Stimulated activated CD4-positive, alpha-beta T cell treated with anti-CD3 and anti-CD28 coated beads, Interleukin-4, amount 100 ng/mL, for 1 hour (primary cell): ENCODE results near the gene LGALS7B.
"Not testable (repeated sequence)": the region's sequence is repeated elsewhere in the genome, so short reads cannot be mapped to it uniquely, and the experiment has no call there.

Source experiments
- DNase-seq: peaks from one replicate; pipeline ENCODE4 v3.0.0-alpha.2; 2020

LGALS7B gene

DNA sequence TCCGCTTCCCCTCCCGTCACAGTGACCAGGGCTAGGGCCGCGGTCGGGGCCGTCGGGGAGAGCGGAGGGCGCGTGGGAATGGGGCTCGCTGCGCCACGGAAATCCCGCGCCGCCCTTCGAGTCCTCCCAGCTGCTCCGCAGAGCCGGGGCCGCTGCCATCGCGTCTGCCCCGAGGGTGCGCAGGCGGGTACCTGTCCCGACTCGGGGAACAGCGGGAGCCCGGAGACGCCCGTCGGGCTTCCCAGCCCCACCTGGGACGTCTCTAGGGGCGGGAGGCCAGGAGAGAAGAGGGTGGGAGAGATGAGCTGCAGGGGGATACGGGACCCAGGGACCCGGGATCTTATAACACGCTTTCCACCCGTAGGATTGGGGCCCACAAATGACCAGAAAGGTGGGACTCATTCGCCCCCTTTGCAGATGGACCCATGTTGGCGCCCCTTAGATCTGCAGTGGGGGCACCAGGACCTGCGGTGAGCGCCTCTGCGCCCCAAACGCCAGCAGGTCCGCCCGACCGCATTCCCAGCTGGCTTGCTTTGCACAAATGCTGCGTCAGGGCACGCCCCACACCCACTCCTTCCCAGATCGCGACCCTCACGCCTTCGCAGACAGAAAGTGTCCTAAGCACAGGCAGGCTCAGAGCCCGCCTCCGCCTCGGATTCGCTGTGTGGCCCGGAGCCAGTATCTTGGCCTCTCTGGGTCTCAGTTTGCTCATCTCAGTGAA is 18.6 kb upstream of the LGALS7B start:
- not testable (repeated sequence) for DNase-seq

DNA sequence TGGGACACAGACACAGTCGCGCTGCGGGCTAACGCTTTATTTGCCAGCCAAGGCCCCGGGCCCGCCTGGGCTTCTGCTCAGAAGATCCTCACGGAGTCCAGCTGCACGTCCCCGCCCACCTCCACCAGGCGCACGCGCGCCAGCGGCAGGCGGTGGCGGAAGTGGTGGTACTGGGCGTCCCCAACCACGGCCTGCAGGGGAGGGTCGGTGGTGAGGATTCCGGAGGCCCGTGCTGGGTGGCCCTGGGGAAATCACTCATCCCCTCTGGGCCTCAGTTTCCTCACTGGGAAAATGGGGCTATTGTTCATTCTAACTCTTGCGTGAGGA is 18.1 kb upstream of the LGALS7B start:
- not testable (repeated sequence) for DNase-seq

DNA sequence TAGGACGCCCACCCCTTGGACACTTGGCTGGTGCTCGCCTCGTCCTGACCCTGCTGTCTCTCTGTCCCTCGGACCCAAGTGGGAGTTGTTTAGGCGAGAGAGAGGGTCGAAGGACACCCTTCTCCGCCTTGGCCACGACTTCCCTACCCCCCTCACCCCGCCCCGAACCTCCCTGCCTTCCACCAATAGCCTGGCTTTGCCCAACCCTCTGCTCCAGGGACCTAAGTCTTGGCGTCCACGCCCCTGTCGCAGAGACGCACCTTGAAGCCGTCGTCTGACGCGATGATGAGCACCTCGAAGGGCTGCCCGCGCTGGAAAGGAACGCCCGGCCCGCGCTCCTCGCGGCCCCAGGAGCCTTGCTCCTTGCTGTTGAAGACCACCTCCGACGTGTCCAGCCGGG is 17.4 kb upstream of the LGALS7B start:
- not testable (repeated sequence) for DNase-seq

- no peak for DNase-seq
Observed at GRCh38 chr19:38773469-38774177, 15.4 kb upstream of the LGALS7B start, which contains the start of gene LGALS7. Gene LGALS7, minus strand, starts transcription at chr19:38773517. Its CDS starts 25 bp downstream, at chr19:38773492.

- DNase-seq, result no peak
Observed at GRCh38 chr19:38774181-38774950, 14.6 kb upstream of the LGALS7B start.

GRCh38 chr19:38778733-38779132 is 10.3 kb upstream of the LGALS7B start:
- no peak for DNase-seq

GRCh38 chr19:38780443-38780842 is 8.6 kb upstream of the LGALS7B start:
- DNase-seq, result no peak

DNA sequence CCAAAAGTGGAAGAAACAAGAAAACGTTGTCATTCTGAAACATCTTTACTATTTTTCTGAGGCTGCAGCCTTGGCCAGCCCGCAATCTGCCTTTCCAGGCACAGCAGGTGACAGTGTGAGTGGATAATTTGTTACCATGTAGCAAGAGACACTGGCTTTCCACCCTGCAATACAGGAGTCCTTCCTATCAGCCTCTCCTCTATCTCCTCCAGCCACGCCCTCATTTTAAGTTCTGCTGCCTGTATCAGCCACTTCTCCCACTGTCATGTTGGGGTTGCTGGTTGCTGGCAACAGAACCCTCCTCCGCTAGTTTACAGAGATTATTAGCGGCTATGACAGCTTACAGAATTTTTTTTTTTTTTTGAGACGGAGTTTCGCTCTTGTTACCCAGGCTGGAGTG is 7.9 kb upstream of the LGALS7B start:
- no peak for DNase-seq

DNA sequence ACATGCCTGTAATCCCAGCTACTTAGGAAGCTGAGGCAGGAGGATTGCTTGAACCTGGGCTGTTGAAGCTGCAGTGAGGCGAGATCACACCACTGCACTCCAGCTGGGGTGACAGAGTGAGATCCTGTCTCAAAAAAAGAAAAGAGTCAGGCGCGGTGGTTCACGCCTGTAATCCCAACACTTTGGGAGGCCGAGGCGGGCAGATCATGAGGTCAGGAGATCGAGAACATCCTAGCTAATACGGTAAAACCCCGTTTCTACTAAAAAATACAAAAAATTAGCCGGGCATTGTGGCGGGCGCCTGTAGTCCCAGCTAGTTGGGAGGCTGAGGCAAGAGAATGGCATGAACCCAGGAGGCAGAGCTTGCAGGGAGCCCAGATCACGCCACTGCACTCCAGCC is 6.8 kb upstream of the LGALS7B start:
- not testable (repeated sequence) for DNase-seq

DNA sequence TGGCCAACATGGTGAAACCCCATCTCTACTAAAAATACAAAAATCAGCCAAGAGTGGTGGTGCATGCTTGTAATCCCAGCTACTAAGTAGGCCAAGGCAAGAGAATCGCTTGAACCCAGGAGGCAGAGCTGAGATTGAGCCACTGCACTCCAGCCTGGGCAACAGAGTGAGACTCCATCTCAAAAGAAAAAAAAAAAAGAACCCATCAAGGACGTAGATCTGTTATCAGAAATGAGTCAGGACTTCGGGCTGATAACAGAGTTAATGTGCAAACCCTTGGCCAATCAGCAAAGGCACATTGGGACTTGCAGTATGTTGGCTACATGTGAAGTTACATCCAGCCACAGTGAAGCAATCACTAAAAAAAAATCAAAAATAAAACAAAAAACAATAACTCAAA is 4.8 kb upstream of the LGALS7B start:
- no peak for DNase-seq

DNA sequence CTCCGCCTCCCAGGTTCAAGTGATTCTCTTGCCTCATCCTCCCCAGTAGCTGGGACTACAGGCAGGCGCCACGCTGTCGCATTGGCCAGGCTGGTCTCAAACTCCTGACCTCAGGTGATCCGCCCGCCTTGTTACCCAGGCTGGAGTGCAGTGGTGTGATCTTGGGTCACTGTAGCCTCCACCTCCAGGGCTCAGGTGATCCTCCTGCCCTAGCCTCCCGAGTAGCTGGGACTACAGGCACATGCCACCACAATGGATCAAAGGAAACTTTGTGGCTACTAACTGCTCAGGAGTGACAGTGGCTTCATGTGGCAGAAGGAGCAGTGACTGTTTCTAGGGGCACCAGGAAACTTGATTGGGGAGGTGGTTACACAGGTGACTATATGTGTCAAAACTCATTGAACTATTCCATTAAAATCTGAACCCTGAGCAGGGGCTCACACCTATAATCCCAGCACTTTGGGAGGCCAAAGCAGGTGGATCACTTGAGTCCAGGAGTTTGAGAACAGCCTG is 3.8 kb upstream of the LGALS7B start:
- DNase-seq, result no peak

- not testable (repeated sequence) for DNase-seq
Observed at GRCh38 chr19:38786061-38786460, 2.9 kb upstream of the LGALS7B start.

DNA sequence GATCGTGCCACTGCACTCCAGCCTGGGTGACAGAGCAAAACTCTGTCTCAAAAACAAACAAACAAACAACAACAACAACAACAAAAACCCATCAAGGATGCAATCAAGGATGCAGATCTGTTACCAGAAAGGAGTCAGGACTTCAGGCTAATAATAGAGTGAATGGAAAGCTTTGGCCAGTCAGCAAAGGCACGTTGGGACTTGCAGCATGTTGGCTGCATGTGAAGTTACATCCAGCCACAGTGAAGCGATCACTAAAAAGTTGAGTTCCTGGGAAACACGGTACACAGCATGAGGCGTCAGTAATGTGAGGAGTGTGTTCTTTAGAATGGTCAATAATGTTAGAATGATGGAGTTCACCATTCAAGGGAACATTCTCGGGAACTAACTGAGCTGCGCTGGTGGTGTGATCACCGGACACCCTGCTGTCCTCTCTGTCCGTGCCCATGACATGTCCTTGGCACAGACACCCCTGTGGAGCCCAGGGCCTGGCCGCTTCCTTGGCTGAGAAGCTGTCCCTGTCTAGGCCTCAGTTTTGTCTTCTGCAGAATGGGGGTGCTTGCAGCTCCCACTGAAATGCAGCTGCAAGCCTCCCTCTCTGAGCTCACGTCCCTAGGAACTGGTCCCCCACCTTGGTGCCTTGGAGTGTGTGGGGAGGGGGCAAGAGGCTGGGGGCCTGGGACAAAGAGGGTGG is 2.3 kb upstream of the LGALS7B start:
- DNase-seq, result no peak

GRCh38 chr19:38790507-38791403 is 1.8 kb downstream of the LGALS7B start:
- not testable (repeated sequence) for DNase-seq

DNA sequence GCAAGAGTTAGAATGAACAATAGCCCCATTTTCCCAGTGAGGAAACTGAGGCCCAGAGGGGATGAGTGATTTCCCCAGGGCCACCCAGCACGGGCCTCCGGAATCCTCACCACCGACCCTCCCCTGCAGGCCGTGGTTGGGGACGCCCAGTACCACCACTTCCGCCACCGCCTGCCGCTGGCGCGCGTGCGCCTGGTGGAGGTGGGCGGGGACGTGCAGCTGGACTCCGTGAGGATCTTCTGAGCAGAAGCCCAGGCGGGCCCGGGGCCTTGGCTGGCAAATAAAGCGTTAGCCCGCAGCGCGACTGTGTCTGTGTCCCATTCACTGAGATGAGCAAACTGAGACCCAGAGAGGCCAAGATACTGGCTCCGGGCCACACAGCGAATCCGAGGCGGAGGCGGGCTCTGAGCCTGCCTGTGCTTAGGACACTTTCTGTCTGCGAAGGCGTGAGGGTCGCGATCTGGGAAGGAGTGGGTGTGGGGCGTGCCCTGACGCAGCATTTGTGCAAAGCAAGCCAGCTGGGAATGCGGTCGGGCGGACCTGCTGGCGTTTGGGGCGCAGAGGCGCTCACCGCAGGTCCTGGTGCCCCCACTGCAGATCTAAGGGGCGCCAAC is 2.6 kb downstream of the LGALS7B start:
- DNase-seq, result not testable (repeated sequence)

DNA sequence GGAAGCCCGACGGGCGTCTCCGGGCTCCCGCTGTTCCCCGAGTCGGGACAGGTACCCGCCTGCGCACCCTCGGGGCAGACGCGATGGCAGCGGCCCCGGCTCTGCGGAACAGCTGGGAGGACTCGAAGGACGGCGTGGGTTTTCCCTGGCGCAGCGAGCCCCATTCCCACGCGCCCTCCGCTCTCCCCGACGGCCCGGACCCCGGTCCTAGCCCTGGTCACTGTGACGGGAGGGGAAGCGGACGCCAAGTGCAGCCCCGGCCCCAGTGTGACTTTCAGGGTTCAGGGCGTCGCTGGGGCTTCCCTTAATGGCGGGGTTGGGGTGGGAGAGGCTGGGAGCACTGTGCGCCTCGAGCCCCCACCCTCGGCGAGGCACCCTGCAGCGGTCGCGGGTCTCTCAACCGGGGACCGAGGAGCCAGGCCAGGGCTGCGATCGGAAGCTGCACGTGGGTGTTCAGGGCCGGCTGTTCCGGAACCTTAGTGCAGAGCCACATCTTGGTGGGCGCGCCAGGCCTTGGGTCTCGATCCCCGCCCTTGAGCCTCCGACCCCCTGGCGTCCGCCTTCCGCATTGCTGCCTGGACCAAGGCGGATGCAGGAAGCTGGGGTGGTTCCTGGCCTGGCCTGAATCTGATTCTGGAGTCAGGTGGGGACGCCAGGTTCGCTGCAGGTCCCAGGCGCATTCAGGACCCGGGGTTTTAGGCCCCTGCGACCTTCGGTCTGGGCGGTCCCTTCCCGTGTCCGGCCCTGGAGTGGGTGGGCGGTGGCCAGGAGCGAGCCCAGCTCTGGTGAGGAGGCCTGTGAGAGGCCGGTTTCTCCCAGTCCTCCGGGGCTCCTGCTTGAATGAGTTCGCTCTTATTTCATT is 3.5 kb downstream of the LGALS7B start:
- peak; percentile 46 for DNase-seq

- no peak for DNase-seq
Observed at GRCh38 chr19:38793177-38793576, 4.2 kb downstream of the LGALS7B start.

DNA sequence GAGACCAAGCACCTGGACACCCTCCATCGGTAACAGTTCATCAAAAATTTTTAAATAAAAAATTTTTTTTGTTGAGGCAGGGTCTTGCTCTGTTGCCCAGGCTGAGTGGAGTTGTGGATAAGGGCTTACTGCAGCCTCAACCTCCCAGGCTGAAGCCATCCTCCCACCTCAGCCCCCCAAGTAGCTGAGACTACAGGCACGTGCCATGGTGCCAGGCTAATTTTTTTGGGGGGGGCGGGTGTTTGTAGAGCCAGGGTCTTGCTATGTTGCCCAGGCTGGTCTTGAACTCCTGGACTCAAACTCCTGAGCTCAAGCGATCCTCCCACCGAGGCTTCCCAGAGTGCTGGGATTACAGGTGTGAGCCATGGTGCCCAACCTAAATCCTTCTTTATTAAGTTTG is 4.7 kb downstream of the LGALS7B start:
- no peak for DNase-seq

GRCh38 chr19:38795549-38795948 is 6.5 kb downstream of the LGALS7B start:
- DNase-seq, result no peak

GRCh38 chr19:38796154-38796553 is 7.2 kb downstream of the LGALS7B start:
- DNase-seq, result no peak
